ENCODE results near the gene PTPRA. TPM values are rescaled to one million over a fixed set of nuclear protein-coding genes. Genes with fewer than 3 reads are reported as not detected.

PTPRA gene
- total RNA-seq, 2 experiments from 2014 or later, result 33.3 to 47.2 TPM

DNA sequence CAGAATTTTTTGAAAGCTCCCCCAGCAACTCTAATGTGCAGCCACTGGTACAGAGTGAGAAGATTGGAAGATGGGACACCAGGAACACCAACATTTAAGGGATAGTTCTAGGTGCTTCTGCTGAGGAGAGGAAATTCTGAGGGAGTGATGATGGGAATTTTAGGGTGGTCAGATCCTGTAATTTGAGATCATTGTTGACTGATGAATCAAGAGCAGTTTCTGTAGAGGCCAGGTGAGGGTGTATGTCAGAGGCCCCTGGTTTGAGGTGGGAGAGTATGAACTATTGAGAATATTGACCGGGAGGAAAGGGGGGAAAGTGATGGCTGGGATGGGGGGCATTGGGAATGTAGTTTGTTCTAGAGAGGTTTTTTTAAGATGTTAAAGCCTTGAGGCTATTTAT lies 47.2 kb downstream of the PTPRA start:
- CTCF ChIA-PET (ENCODE audit: unreplicated experiment), result no interaction called here
- 0 out of 2 replicates have a peak, but pooled peaks cover 3% of the 10 kb centered on the region for H3K79me2 ChIP-seq (ENCODE audit: insufficient read depth, low read depth, low read length)

DNA sequence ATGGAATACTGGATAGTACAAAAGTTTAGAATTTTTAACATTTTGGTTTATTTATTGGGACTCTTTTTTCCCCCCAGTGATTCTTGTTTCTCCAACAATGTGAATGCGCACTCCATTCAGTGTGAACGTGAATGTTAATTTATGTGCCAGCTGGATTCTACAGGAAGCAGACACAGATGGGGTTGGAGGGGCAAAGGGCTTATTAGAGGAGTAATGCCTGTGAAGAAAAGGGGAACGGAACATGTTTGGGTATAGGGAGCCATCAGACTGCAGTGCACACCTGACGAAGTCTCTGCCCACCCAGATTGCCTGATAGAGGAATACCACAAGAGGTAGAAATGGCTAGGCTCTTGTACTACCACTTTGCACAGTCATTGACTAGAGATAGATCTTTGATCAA lies 48.2 kb downstream of the PTPRA start:
- H2AFZ ChIP-seq (ENCODE audit: low read length), result no peak overlapping the region

More for the DNA sequence above, 47.2 kb downstream of the PTPRA start:
- Histone ChIP-seq H3K4me3 (ENCODE audit: low read depth, low read length, poor library complexity, severe bottlenecking) (no peak overlapping the region), H3K27ac (ENCODE audit: low read depth, low read length, poor library complexity, severe bottlenecking) (no peak overlapping the region), H4K20me1 (ENCODE audit: insufficient read depth, low read length) (0 out of 2 replicates have a peak, but pooled peaks cover 6% of the 10 kb centered on the region), H3K4me1 (ENCODE audit: insufficient read depth, low read length, poor library complexity, severe bottlenecking) (peaks cover 8% of the 10 kb centered on the region), H3K9me3 (ENCODE audit: low read length) (no peaks in the 10 kb centered on the region), H3K36me3 (ENCODE audit: insufficient read depth, low read length) (peaks cover 31% of the 10 kb centered on the region), H3K4me2 (ENCODE audit: low read length) (no peak overlapping the region), H2AFZ (ENCODE audit: low read length) (no peak overlapping the region), H3K9me2 (ENCODE audit: insufficient read depth, low read length) (no peaks in the 10 kb centered on the region)
- intact Hi-C loops (cut with micrococcal nuclease; ENCODE audit: unreplicated experiment), result no loop called here
- POLR2A ChIA-PET, result no interaction called here
- TF ChIP-seq, protein P1, sequence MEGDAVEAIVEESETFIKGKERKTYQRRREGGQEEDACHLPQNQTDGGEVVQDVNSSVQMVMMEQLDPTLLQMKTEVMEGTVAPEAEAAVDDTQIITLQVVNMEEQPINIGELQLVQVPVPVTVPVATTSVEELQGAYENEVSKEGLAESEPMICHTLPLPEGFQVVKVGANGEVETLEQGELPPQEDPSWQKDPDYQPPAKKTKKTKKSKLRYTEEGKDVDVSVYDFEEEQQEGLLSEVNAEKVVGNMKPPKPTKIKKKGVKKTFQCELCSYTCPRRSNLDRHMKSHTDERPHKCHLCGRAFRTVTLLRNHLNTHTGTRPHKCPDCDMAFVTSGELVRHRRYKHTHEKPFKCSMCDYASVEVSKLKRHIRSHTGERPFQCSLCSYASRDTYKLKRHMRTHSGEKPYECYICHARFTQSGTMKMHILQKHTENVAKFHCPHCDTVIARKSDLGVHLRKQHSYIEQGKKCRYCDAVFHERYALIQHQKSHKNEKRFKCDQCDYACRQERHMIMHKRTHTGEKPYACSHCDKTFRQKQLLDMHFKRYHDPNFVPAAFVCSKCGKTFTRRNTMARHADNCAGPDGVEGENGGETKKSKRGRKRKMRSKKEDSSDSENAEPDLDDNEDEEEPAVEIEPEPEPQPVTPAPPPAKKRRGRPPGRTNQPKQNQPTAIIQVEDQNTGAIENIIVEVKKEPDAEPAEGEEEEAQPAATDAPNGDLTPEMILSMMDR (conservative IDR thresholded peaks at IDR 0.05; ENCODE audit: low read length), result no peak
- no peak for TF ChIP-seq EZH2phosphoT487 (IDR thresholded peaks at IDR 0.05; ENCODE audit: borderline replicate concordance, low read depth, low read length)
- no peak for DNase-seq (ENCODE audit: low spot score)
- BruUV-seq (replicated peaks), result no TSS peak

DNA sequence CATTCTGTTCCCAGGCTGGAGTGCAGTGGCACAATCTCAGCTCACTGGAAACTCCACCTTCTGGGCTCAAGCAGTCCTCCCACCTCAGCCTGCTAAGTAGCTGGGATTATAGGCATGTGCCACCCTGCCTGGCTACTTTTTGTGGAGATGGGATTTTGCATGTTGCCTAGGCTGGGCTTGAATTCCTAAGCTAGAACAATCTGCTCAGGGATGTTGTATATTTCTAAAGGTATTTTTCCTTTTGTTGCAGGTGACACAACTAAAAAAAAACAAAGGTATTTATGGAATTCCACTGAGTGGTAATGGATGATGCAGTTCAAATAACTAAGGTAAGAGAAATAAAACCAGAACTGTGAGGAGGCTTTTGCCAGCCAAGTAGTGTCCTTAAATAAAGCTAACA lies 49.7 kb downstream of the PTPRA start:
- H3K36me3 ChIP-seq (ENCODE audit: insufficient read depth, low read length), result peaks cover 30% of the 10 kb centered on the region
- no peak for DNase-seq (ENCODE audit: low spot score)
- ChIA-PET POLR2A (interaction anchor here (0.6 to 1.9 kb wide), 5 partner anchors 10 to 764 kb away, joined by 3 to 9 read pairs (median 6); no protein-coding TSS in a partner anchor), CTCF (ENCODE audit: unreplicated experiment) (no interaction called here)
- H2AFZ ChIP-seq (ENCODE audit: low read length), result no peak overlapping the region
- H3K4me1 ChIP-seq (ENCODE audit: insufficient read depth, low read length, poor library complexity, severe bottlenecking), result peaks cover 8% of the 10 kb centered on the region
- intact Hi-C loops (cut with micrococcal nuclease; ENCODE audit: unreplicated experiment), result no loop called here
- TF ChIP-seq, protein P1 (conservative IDR thresholded peaks at IDR 0.05; ENCODE audit: low read length), result no peak
- TF ChIP-seq EZH2phosphoT487 (IDR thresholded peaks at IDR 0.05; ENCODE audit: borderline replicate concordance, low read depth, low read length), result no peak
- no peaks in the 10 kb centered on the region for H3K9me3 ChIP-seq (ENCODE audit: low read length)
- H3K4me3 ChIP-seq (ENCODE audit: low read depth, low read length, poor library complexity, severe bottlenecking), result no peak overlapping the region
- no peaks in the 10 kb centered on the region for H3K9me2 ChIP-seq (ENCODE audit: insufficient read depth, low read length)
- no peak overlapping the region for H3K27ac ChIP-seq (ENCODE audit: low read depth, low read length, poor library complexity, severe bottlenecking)
- BruUV-seq (replicated peaks), result no TSS peak
- H3K79me2 ChIP-seq (ENCODE audit: insufficient read depth, low read depth, low read length), result no peaks in the 10 kb centered on the region
- no peak overlapping the region for H3K4me2 ChIP-seq (ENCODE audit: low read length)
- H4K20me1 ChIP-seq (ENCODE audit: insufficient read depth, low read length), result 0 out of 2 replicates have a peak, but pooled peaks cover 6% of the 10 kb centered on the region

More for the DNA sequence above, 48.2 kb downstream of the PTPRA start:
- DNase-seq (ENCODE audit: low spot score), result no peak
- TF ChIP-seq, protein P1 (conservative IDR thresholded peaks at IDR 0.05; ENCODE audit: low read length), result no peak
- TF ChIP-seq EZH2phosphoT487 (IDR thresholded peaks at IDR 0.05; ENCODE audit: borderline replicate concordance, low read depth, low read length), result no peak
- BruUV-seq (replicated peaks), result no TSS peak
- H3K4me1 ChIP-seq (ENCODE audit: insufficient read depth, low read length, poor library complexity, severe bottlenecking), result peaks cover 8% of the 10 kb centered on the region
- 0 out of 2 replicates have a peak, but pooled peaks cover 3% of the 10 kb centered on the region for H3K79me2 ChIP-seq (ENCODE audit: insufficient read depth, low read depth, low read length)
- CTCF ChIA-PET (ENCODE audit: unreplicated experiment), result no interaction called here
- H3K9me3 ChIP-seq (ENCODE audit: low read length), result no peaks in the 10 kb centered on the region
- intact Hi-C loops (cut with micrococcal nuclease; ENCODE audit: unreplicated experiment), result no loop called here
- POLR2A ChIA-PET, result no interaction called here
- 0 out of 2 replicates have a peak, but pooled peaks cover 6% of the 10 kb centered on the region for H4K20me1 ChIP-seq (ENCODE audit: insufficient read depth, low read length)
- no peaks in the 10 kb centered on the region for H3K9me2 ChIP-seq (ENCODE audit: insufficient read depth, low read length)
- no peak overlapping the region for H3K4me2 ChIP-seq (ENCODE audit: low read length)
- no peak overlapping the region for H3K4me3 ChIP-seq (ENCODE audit: low read depth, low read length, poor library complexity, severe bottlenecking)
- no peak overlapping the region for H3K27ac ChIP-seq (ENCODE audit: low read depth, low read length, poor library complexity, severe bottlenecking)
- peaks cover 24% of the 10 kb centered on the region for H3K36me3 ChIP-seq (ENCODE audit: insufficient read depth, low read length)
